Adipocyte (in vitro differentiated cells): ENCODE data around the gene MYOM1.
"Not testable (repeated sequence)": the region's sequence is repeated elsewhere in the genome, so short reads cannot be mapped to it uniquely, and the experiment has no call there.

Source experiments
- DNase-seq: peaks from one replicate; pipeline ENCODE4 v3.0.0-alpha.2; 2015; ENCODE audit warnings: low read depth
- H3K27me3 ChIP-seq: replicated peaks from 2 replicates; pipeline ENCODE4 v1.7.0; 2013; ENCODE audit warnings: mild to moderate bottlenecking, low read length, moderate library complexity; ENCODE audit not compliant: control insufficient read depth, insufficient read depth
- H3K36me3 ChIP-seq: 2 replicates; pipeline ENCODE4 v1.7.0; 2013; ENCODE audit warnings: low read length, mild to moderate bottlenecking, moderate library complexity; ENCODE audit not compliant: control insufficient read depth, insufficient read depth, severe bottlenecking
- H3K4me1 ChIP-seq: 2 replicates; pipeline ENCODE4 v1.7.0; 2013; ENCODE audit warnings: mild to moderate bottlenecking, low read length, moderate library complexity; ENCODE audit not compliant: control insufficient read depth, insufficient read depth
- H3K4me3 ChIP-seq: 2 replicates; pipeline ENCODE4 v1.7.0; 2013; ENCODE audit warnings: mild to moderate bottlenecking, low read length, moderate library complexity
- H3K9ac ChIP-seq: 2 replicates; pipeline ENCODE4 v1.7.0; 2013; ENCODE audit warnings: mild to moderate bottlenecking, low read length, moderate library complexity
- H3K9me3 ChIP-seq: 2 replicates; pipeline ENCODE4 v1.7.0; 2013; ENCODE audit warnings: mild to moderate bottlenecking, low read length, moderate library complexity; ENCODE audit not compliant: control insufficient read depth

MYOM1 gene

DNA sequence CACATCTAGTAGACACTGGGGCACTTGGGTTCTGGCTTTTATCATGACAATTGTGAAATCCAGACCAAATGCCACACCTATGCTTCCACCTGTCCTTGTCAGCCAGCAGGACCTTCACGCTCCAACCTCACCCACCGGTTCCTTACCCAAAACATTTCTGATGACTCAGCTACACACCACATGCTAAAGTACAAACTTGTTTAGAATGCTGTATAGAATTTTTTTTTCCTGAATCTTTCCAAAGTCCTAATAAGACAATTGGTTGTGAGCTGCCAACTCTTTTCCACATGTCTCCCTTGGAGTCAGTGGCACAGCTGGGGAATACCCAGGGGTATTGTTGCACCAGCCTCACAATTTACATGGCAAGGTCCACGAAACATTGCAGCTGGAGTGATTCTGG, 131.3 kb downstream of the MYOM1 start:
- H3K4me1 ChIP-seq = no peaks in the 10 kb centered on the region
- H3K9ac ChIP-seq = no peak overlapping the region
- DNase-seq = no peak

GRCh38 chr18:3086871-3087270, 132.9 kb downstream of the MYOM1 start:
- no peaks in the 10 kb centered on the region for H3K4me1 ChIP-seq
- peaks cover 13% of the 10 kb centered on the region for H3K36me3 ChIP-seq
- no peaks in the 10 kb centered on the region for H3K9me3 ChIP-seq
- H3K27me3 ChIP-seq = no peaks in the 10 kb centered on the region
- no peak overlapping the region for H3K9ac ChIP-seq
- H3K4me3 ChIP-seq = no peak overlapping the region
- no peak for DNase-seq

More for the DNA sequence above, 131.3 kb downstream of the MYOM1 start:
- Histone ChIP-seq H3K27me3 (no peaks in the 10 kb centered on the region), H3K4me3 (no peak overlapping the region), H3K9me3 (no peaks in the 10 kb centered on the region), H3K36me3 (peaks cover 6% of the 10 kb centered on the region)

DNA sequence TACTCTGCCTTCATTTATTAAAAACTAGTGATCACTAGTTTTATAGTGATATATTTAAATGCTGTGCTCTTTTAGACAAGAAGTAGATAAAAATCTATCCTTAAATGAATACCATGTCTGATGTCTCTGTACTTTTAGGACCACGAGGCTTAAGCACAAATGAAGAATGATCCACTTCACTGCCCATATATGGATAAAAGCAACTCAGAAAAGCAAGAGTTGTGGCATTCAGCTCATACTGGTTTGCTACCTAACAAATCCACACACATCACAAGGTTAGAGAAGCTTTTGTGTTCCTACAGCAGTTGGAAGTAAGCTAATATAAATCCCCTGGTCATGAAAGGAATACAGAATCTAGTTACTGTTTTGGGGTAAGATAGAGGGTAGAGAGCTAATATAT, 134.2 kb downstream of the MYOM1 start:
- H3K9ac ChIP-seq = no peak overlapping the region
- no peaks in the 10 kb centered on the region for H3K27me3 ChIP-seq
- no peak for DNase-seq
- H3K36me3 ChIP-seq = peaks cover 13% of the 10 kb centered on the region
- H3K4me1 ChIP-seq = peaks cover 5% of the 10 kb centered on the region
- H3K9me3 ChIP-seq = no peaks in the 10 kb centered on the region
- H3K4me3 ChIP-seq = no peak overlapping the region

- H3K27me3 ChIP-seq = no peaks in the 10 kb centered on the region
- DNase-seq = no peak
- peaks cover 13% of the 10 kb centered on the region for H3K36me3 ChIP-seq
- H3K9me3 ChIP-seq = no peaks in the 10 kb centered on the region
- H3K4me3 ChIP-seq = no peak overlapping the region
- H3K4me1 ChIP-seq = peaks cover 5% of the 10 kb centered on the region
- H3K9ac ChIP-seq = no peak overlapping the region
Measured at GRCh38 chr18:3084206-3084605, 135.6 kb downstream of the MYOM1 start.

DNA sequence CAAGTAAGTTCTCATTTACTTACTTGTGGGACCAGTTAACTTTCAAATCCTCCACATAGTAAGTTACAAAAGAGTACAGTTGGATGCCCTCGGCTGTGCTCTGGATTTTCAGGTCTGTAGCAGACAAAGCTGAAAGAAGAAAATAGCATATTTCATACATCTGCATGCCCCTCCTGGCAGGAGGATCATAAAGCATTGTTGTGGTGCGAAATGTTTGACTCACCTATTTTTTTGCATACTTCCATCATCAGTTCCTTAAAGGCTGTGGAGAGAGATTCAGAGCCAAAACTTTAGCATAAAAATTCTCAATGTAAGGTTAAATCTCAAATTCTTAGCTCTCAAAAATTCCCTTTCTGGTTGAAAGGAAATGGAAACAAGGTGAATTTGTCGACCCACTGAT, 136.0 kb downstream of the MYOM1 start:
- Histone ChIP-seq H3K4me1 (peaks cover 5% of the 10 kb centered on the region), H3K9ac (no peak overlapping the region), H3K36me3 (peaks cover 13% of the 10 kb centered on the region), H3K4me3 (no peak overlapping the region), H3K9me3 (no peaks in the 10 kb centered on the region), H3K27me3 (no peaks in the 10 kb centered on the region)
- DNase-seq = no peak

GRCh38 chr18:3081584-3081991, 138.2 kb downstream of the MYOM1 start:
- Histone ChIP-seq H3K27me3 (no peaks in the 10 kb centered on the region), H3K4me3 (no peak overlapping the region), H3K9ac (no peak overlapping the region), H3K9me3 (no peaks in the 10 kb centered on the region), H3K36me3 (peaks cover 7% of the 10 kb centered on the region), H3K4me1 (peaks cover 5% of the 10 kb centered on the region)
- DNase-seq = no peak

DNA sequence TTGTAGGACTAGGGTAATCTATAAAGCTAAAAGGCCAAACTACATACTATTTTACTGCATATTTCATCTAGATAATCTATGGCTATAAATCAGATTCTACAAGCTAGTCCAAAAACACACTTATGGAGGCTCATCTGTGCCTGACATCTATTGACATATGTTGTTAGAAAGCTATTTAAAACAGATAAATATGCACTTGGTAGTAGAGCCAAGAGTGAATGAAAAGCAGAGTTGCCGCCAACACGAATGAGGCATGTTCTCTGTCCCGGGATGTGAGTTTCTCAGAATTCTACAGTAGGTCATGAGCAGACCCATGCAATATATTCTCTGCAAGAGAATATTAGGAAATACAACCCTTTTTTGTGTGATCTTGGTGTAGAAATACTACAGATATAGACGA, 140.1 kb downstream of the MYOM1 start:
- Histone ChIP-seq H3K9ac (no peak overlapping the region), H3K36me3 (peaks cover 7% of the 10 kb centered on the region), H3K4me1 (peaks cover 5% of the 10 kb centered on the region), H3K4me3 (no peak overlapping the region), H3K9me3 (no peaks in the 10 kb centered on the region), H3K27me3 (no peaks in the 10 kb centered on the region)
- DNase-seq = no peak

DNA sequence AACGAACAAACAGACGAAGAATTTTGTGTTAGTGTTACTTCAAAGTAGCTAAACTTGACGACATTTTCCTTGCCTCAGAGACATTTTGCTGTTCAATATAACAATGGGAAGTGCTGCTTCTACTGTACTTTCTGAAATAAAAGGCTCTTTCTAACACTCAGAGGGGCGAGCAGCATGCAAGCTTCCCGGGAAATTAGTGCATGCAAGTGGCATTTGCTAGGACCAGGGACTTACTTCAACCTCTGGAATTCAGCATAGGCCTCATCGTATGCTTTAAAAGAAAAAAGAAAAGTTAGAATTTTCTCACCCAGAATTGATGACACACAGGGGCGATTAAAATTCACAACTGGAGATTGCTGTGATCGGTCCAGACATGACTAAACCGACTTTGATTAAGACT, 144.3 kb downstream of the MYOM1 start:
- no peaks in the 10 kb centered on the region for H3K27me3 ChIP-seq
- H3K4me3 ChIP-seq = no peak overlapping the region
- H3K36me3 ChIP-seq = no peaks in the 10 kb centered on the region
- H3K9me3 ChIP-seq = no peaks in the 10 kb centered on the region
- no peak overlapping the region for H3K9ac ChIP-seq
- no peaks in the 10 kb centered on the region for H3K4me1 ChIP-seq
- DNase-seq = no peak

DNA sequence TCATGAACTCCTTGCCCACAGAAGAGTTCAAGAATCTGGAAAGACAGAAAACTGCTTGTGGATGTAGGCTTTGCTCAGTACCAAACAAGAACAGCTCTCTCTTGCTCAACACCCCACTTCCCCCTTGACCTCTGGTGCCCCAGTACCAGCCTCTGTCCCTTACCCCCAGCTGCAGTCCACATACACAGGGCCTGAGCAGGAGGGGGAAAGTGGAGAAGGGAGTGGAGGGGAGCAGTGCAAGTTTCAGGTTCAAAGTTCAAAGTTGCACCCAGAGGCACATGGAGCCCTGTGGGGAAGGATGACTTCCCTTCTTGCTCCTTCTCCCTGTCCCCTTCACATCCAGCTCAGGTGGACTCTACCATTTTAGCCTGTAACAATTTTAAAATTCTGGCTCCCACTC, 145.7 kb downstream of the MYOM1 start:
- H3K9ac ChIP-seq = no peak overlapping the region
- no peak for DNase-seq
- H3K27me3 ChIP-seq = no peaks in the 10 kb centered on the region
- H3K4me3 ChIP-seq = no peak overlapping the region
- H3K4me1 ChIP-seq = no peaks in the 10 kb centered on the region
- H3K9me3 ChIP-seq = no peaks in the 10 kb centered on the region
- no peaks in the 10 kb centered on the region for H3K36me3 ChIP-seq

DNA sequence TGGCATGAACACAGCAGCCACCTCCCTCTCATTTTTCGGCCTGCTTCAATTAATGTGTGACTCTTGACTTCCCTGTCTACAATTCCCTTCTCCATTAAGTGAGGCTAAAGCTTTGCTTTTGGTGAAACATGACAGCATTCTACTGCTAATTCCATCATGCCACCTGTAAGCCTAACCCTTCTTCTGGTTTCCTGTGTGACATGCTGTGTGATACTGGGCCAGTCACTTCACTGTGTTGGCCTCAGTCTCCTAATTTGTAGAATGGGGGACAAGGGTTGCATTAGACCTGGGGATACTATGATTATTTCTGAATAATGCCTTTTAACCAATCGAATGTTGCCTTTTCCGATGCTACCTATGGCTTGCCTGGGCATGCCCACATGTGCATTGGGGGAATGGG, 146.4 kb downstream of the MYOM1 start:
- not testable (repeated sequence) for H3K4me1 ChIP-seq, DNase-seq, H3K9ac ChIP-seq, H3K36me3 ChIP-seq, H3K4me3 ChIP-seq, H3K9me3 ChIP-seq, H3K27me3 ChIP-seq

DNA sequence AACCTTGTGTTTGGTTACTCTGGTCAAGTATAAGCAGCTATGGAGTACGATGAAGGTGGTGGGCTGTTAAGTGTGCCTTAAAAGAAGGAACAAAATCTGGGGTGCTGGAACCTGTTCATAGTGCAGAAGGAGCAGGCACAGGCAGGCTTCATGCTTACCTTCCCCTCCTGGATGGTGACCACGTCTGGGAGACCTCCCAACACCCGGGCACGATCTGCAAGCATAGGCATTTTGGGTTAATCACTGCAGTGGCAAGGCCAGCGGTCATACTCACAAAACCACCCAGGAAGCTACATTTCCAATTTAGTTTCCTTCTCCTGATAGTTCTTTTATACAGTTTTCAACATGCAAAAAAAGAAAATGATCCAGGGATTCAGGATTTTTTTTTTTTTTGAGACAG, 148.1 kb downstream of the MYOM1 start:
- Histone ChIP-seq H3K9ac (no peak overlapping the region), H3K36me3 (peaks cover 1% of the 10 kb centered on the region), H3K27me3 (no peaks in the 10 kb centered on the region), H3K4me3 (no peak overlapping the region), H3K9me3 (no peaks in the 10 kb centered on the region), H3K4me1 (no peaks in the 10 kb centered on the region)
- no peak for DNase-seq

- Histone ChIP-seq H3K4me1 (no peaks in the 10 kb centered on the region), H3K4me3 (no peak overlapping the region), H3K36me3 (peaks cover 6% of the 10 kb centered on the region), H3K9ac (no peak overlapping the region), H3K9me3 (no peaks in the 10 kb centered on the region), H3K27me3 (no peaks in the 10 kb centered on the region)
- no peak for DNase-seq
Measured at GRCh38 chr18:3069671-3070433, 149.9 kb downstream of the MYOM1 start.
